HL-60 (cell line): Measurements from ENCODE around the gene MUC5AC.

Source experiments
- DNase-seq, 2 experiments: peaks; one replicate each; pipeline ENCODE4 v3.0.0-alpha.2; 2010 to 2020; ENCODE audit warnings: low read depth in 1 of 2, low spot score in 1 of 2
- H3K27ac ChIP-seq: fragments of 250-450 bp; sonication (Bioruptor Pico); replicated peaks from 2 replicates; pipeline ENCODE4 v1.5.1; 2020; ENCODE audit warnings: mild to moderate bottlenecking, moderate library complexity
- H3K27me3 ChIP-seq: fragments of 250-450 bp; sonication (Bioruptor Pico); 2 replicates; pipeline ENCODE4 v1.5.1; 2021; ENCODE audit warnings: mild to moderate bottlenecking, moderate library complexity; ENCODE audit not compliant: insufficient read depth, poor library complexity, severe bottlenecking
- H3K4me3 ChIP-seq: replicated peaks from 2 replicates; pipeline ENCODE4 v1.5.1; 2011; ENCODE audit warnings: mild to moderate bottlenecking, control low read depth, low read length; ENCODE audit not compliant: insufficient read depth
- CTCF ChIP-seq: IDR thresholded peaks from one replicate; pipeline ENCODE4 v1.5.1; 2011; ENCODE audit warnings: low read length, control low read depth, inconsistent platforms; ENCODE audit not compliant: insufficient read depth
- GABPA ChIP-seq: IDR thresholded peaks from 2 replicates; pipeline ENCODE4 v1.6.1; 2012; ENCODE audit warnings: low read depth
- POLR2AphosphoS5 ChIP-seq: IDR thresholded peaks from 2 replicates; pipeline ENCODE4 v1.6.1; 2012; ENCODE audit warnings: low read depth
- REST ChIP-seq: IDR thresholded peaks from 2 replicates; pipeline ENCODE4 v1.6.1; 2012; ENCODE audit warnings: low read depth; ENCODE audit not compliant: insufficient replicate concordance
- SPI1 ChIP-seq: IDR thresholded peaks from 2 replicates; pipeline ENCODE4 v1.6.1; 2012; ENCODE audit warnings: low read depth, mild to moderate bottlenecking, borderline replicate concordance

MUC5AC gene

GRCh38 chr11:1126491-1126926, 31.2 kb upstream of the MUC5AC start:
- H3K27ac ChIP-seq, result no peak overlapping the region
- TF ChIP-seq SPI1 (no peak), CTCF (no peak), REST (no peak), GABPA (no peak), POLR2AphosphoS5 (no peak)
- H3K4me3 ChIP-seq, result no peak overlapping the region
- H3K27me3 ChIP-seq, result no peaks in the 10 kb centered on the region
- no peak for DNase-seq

DNA sequence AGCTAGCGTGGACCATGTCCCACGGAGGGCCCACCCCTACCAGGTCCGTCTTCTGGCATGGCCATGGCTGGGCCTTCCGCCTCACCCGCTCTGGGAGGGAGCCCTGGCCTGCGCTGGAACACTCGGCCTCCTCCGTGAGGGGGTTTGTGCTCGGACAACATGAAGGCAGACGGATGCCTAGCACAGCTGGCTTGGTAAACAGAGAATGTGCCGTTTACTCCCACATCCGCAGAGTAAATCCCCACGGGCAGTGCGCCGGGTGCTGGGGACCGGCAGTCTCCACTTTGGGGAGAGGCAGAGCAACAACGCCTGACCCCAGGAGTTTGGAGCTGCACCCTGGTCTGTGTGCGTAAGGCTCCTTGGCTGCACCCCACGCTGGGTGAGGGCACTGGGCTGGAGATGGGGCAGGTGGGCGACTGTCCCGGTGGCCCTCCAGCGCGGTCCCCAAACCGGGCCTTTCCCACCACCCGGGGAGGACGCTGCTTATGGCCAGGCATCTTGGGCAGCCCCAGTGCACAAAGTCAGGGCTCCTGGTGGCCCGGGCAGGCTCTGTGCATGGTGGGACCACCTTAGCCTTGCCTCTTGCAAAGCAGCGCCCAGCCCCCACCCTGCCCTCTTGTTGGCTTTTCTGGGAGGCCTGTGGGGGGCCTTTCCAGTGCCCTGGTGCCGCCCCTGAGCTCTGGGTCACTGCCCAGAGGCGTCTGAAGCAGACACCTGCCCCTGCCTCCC, 30.7 kb upstream of the MUC5AC start:
- no peak for TF ChIP-seq SPI1
- no peak for TF ChIP-seq REST
- TF ChIP-seq POLR2AphosphoS5, result no peak
- no peak for TF ChIP-seq CTCF
- no peak for TF ChIP-seq GABPA
- DNase-seq, result no peak
- Histone ChIP-seq H3K27ac (no peak overlapping the region), H3K4me3 (no peak overlapping the region), H3K27me3 (no peaks in the 10 kb centered on the region)

DNA sequence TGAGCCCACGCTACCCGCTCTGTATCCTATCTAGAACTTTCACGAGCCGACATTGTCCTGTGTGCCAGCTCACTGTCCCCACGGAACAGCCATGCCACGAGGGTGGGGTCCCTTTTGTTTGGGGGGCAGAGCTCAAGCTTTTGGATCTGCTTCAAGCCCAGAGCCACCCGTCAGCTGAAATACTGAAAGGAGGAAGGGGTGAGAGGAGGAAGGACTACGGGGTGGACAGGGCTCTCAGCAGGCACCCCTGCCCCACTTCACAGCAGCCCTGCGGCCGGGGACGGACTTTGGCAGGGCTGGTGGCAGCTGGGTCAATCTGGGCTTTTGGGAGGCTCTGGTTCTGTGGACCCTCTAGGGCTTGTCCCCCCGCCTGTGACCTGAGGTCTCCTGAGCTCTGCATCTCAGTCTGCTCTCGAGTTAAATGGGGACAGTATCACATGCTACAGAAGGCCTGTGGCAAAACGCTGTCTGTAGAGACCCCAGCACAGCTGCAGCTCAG, 30.0 kb upstream of the MUC5AC start:
- Histone ChIP-seq H3K4me3 (no peak overlapping the region), H3K27ac (no peak overlapping the region), H3K27me3 (no peaks in the 10 kb centered on the region)
- TF ChIP-seq POLR2AphosphoS5, result no peak
- no peak for TF ChIP-seq CTCF
- no peak for TF ChIP-seq GABPA
- no peak for TF ChIP-seq REST
- no peak for TF ChIP-seq SPI1
- no peak for DNase-seq
